H1 (cell line): ENCODE results near the gene GHRL.

Experiments used
- CHD1 ChIP-seq: IDR thresholded peaks from 2 replicates; pipeline ENCODE4 v1.6.1; 2012; ENCODE audit warnings: low read depth, low read length, improper control_type of control experiment
- CTCF ChIP-seq, 3 experiments: IDR thresholded peaks; 1 replicate in 2 of 3; 2 replicates in 1 of 3; pipeline versions ENCODE4 v1.5.1 to v1.6.1; 2011; ENCODE audit warnings: low read length in 3 of 3, mild to moderate bottlenecking in 3 of 3, inconsistent platforms in 2 of 3, low read depth in 1 of 3, moderate library complexity in 1 of 3; ENCODE audit not compliant: insufficient read depth in 1 of 3; ENCODE audit errors: control extremely low read depth in 1 of 3
- EP300 ChIP-seq, 2 experiments: IDR thresholded peaks; 1 replicate in 1 of 2; 2 replicates in 1 of 2; pipeline ENCODE4 v1.6.1; 2011 to 2012; ENCODE audit warnings: low read depth in 2 of 2, low read length in 2 of 2, mild to moderate bottlenecking in 2 of 2, borderline replicate concordance in 1 of 2, inconsistent platforms in 1 of 2, moderate library complexity in 1 of 2
- EZH2 ChIP-seq: fragments of 200-600 bp; sonication (generic); IDR thresholded peaks from 2 replicates; pipeline ENCODE4 v1.7.1; 2012; ENCODE audit warnings: low read depth, mild to moderate bottlenecking, moderate library complexity, low read length, inconsistent platforms; ENCODE audit not compliant: severe bottlenecking
- KDM1A ChIP-seq: fragments of 200-600, 300-600 bp; sonication (generic); IDR thresholded peaks from 2 replicates; pipeline ENCODE4 v1.7.1; 2016; ENCODE audit warnings: mild to moderate bottlenecking, low read length, borderline replicate concordance
- POLR2A ChIP-seq, 2 experiments: IDR thresholded peaks; 1 replicate in 1 of 2; 2 replicates in 1 of 2; pipeline ENCODE4 v1.6.1; 2011; ENCODE audit warnings: low read depth in 2 of 2, low read length in 2 of 2, mild to moderate bottlenecking in 2 of 2; ENCODE audit errors: control extremely low read depth in 1 of 2
- POLR2AphosphoS5 ChIP-seq: IDR thresholded peaks from 2 replicates; pipeline ENCODE4 v1.6.1; 2011; ENCODE audit warnings: low read depth, low read length
- RBBP5 ChIP-seq: IDR thresholded peaks from 2 replicates; pipeline ENCODE4 v1.7.1; 2012; ENCODE audit warnings: low read depth, mild to moderate bottlenecking, inconsistent platforms, low read length, moderate library complexity, borderline replicate concordance
- RFX5 ChIP-seq: IDR thresholded peaks from 2 replicates; pipeline ENCODE4 v1.6.1; 2011; ENCODE audit warnings: low read depth, low read length, improper control_type of control experiment, borderline replicate concordance
- SUZ12 ChIP-seq: fragments of 200-600 bp; sonication (generic); IDR thresholded peaks from 2 replicates; pipeline ENCODE4 v1.6.1; 2012; ENCODE audit warnings: mild to moderate bottlenecking, inconsistent platforms, low read length, moderate library complexity, mixed read lengths
- TAF1 ChIP-seq: IDR thresholded peaks from 2 replicates; pipeline ENCODE4 v1.6.1; 2011; ENCODE audit warnings: mild to moderate bottlenecking, low read depth, low read length
- TCF12 ChIP-seq: IDR thresholded peaks from 2 replicates; pipeline ENCODE4 v1.6.1; 2011; ENCODE audit warnings: low read depth, mild to moderate bottlenecking, low read length
- TEAD4 ChIP-seq: IDR thresholded peaks from 2 replicates; pipeline ENCODE4 v1.6.1; 2012; ENCODE audit warnings: low read depth, low read length, inconsistent platforms, mixed read lengths
- YY1 ChIP-seq: IDR thresholded peaks from 2 replicates; pipeline ENCODE4 v1.6.1; 2011; ENCODE audit warnings: low read depth, mild to moderate bottlenecking, low read length

- TF ChIP-seq CHD1 (no peak), TAF1 (no peak), TCF12 (no peak), CTCF (IDR thresholded peaks at IDR 0.05; ENCODE audit: control extremely low read depth in 1 of 3, insufficient read depth in 1 of 3, low read depth in 1 of 3, low read length in 3 of 3) (no peak), EP300 (IDR thresholded peaks at IDR 0.05; ENCODE audit: borderline replicate concordance in 1 of 2, low read depth in 2 of 2, low read length in 2 of 2) (no peak), KDM1A (no peak), SUZ12 (no peak), RBBP5 (no peak), EZH2 (no peak), TEAD4 (no peak), POLR2AphosphoS5 (no peak), POLR2A (IDR thresholded peaks at IDR 0.05; ENCODE audit: control extremely low read depth in 1 of 2, low read depth in 2 of 2, low read length in 2 of 2) (no peak), YY1 (no peak), RFX5 (no peak)
These were observed 32.5 kb downstream of the GHRL start for GRCh38 chr3:10260211-10260701.
